K562 (cell line): ENCODE results near the gene PACSIN2. TPM values are rescaled to one million over a fixed set of nuclear protein-coding genes. Genes with fewer than 3 reads are reported as not detected.

Source experiments
- ARID1B ChIP-seq: fragments of 450-650 bp; IDR thresholded peaks from 2 replicates; pipeline ENCODE4 v1.6.1; 2016; ENCODE audit warnings: antibody characterized with exemption, mild to moderate bottlenecking, inconsistent platforms
- BRD4 ChIP-seq: fragments of 200-600 bp; sonication (generic); IDR thresholded peaks from 2 replicates; pipeline ENCODE4 v1.6.1; 2017; ENCODE audit warnings: inconsistent platforms
- CBFA2T2 ChIP-seq: fragments of 450-650 bp; conservative IDR thresholded peaks from 2 replicates; pipeline ENCODE4 v1.6.1; 2017; ENCODE audit warnings: mild to moderate bottlenecking
- CREBBP ChIP-seq: IDR thresholded peaks from one replicate; pipeline ENCODE4 v1.6.1; 2012; ENCODE audit warnings: low read depth, mild to moderate bottlenecking, control low read depth, inconsistent platforms, low read length
- ELF1 ChIP-seq: fragments of 200-800 bp; sonication (Bioruptor generic); IDR thresholded peaks from 2 replicates; pipeline ENCODE4 v1.6.1; 2016; ENCODE audit warnings: missing genetic modification characterization, missing compliant biosample characterization
- ERF ChIP-seq: fragments of 450-650 bp; formaldehyde crosslinking; IDR thresholded peaks from 2 replicates; pipeline ENCODE4 v1.4.0; 2020; ENCODE audit warnings: mild to moderate bottlenecking, mixed read lengths
- GABPA ChIP-seq: fragments of 200-800 bp; sonication (Bioruptor generic); conservative IDR thresholded peaks from 2 replicates; pipeline ENCODE4 v1.6.1; 2016; ENCODE audit warnings: low read depth, missing genetic modification characterization, missing compliant biosample characterization
- HDAC6 ChIP-seq: IDR thresholded peaks from 2 replicates; pipeline ENCODE4 v1.6.1; 2012; ENCODE audit warnings: low read depth, mild to moderate bottlenecking, control low read depth, inconsistent platforms, low read length, moderate library complexity
- HNRNPH1 ChIP-seq: fragments of 200-400 bp; formaldehyde crosslinking; optimal IDR thresholded peaks from 2 replicates; pipeline ENCODE3; 2017; ENCODE audit warnings: low read depth, mild to moderate bottlenecking, low read length, moderate library complexity
- KAT8 ChIP-seq: fragments of 450-650 bp; IDR thresholded peaks from 2 replicates; pipeline ENCODE4 v1.6.1; 2016; ENCODE audit warnings: low read depth, mild to moderate bottlenecking
- MEIS2 ChIP-seq: fragments of 450-650 bp; IDR thresholded peaks from 2 replicates; pipeline ENCODE4 v1.6.1; 2014; ENCODE audit warnings: mild to moderate bottlenecking; ENCODE audit not compliant: partially characterized antibody
- MYNN ChIP-seq, 2 experiments: sonication (generic); formaldehyde crosslinking in 1 of 2; IDR thresholded peaks; 2 replicates each; pipeline versions ENCODE4 v1.5.0 to v1.6.1; 2016 to 2020; ENCODE audit warnings: antibody characterized with exemption in 1 of 2, missing genetic modification reagents in 1 of 2
- NCOA6 ChIP-seq: fragments of 450-650 bp; IDR thresholded peaks from 2 replicates; pipeline ENCODE4 v1.6.1; 2017; ENCODE audit warnings: mild to moderate bottlenecking
- NCOR1 ChIP-seq: fragments of 450-650 bp; IDR thresholded peaks from 2 replicates; pipeline ENCODE4 v1.6.1; 2016; ENCODE audit warnings: mild to moderate bottlenecking, moderate library complexity
- NR2C1 ChIP-seq, 2 experiments: fragments of 450-650 bp; IDR thresholded peaks; 2 replicates each; pipeline ENCODE4 v1.6.1; 2017; ENCODE audit warnings: mild to moderate bottlenecking in 2 of 2, antibody characterized with exemption in 1 of 2, inconsistent platforms in 1 of 2, missing compliant biosample characterization in 1 of 2, missing genetic modification characterization in 1 of 2
- PRPF4 ChIP-seq: fragments of 200-400 bp; formaldehyde crosslinking; IDR thresholded peaks from one replicate; pipeline ENCODE4 v1.6.1; 2017; ENCODE audit warnings: low read length, low read depth, mild to moderate bottlenecking; ENCODE audit not compliant: insufficient read depth, poor library complexity, severe bottlenecking
- RBM34 ChIP-seq: fragments of 200-400 bp; formaldehyde crosslinking; IDR thresholded peaks from 2 replicates; pipeline ENCODE4 v1.6.1; 2018; ENCODE audit warnings: low read length, borderline replicate concordance; ENCODE audit not compliant: insufficient read depth
- SREBF1 ChIP-seq: fragments of 150-350 bp; IDR thresholded peaks from 2 replicates; pipeline ENCODE4 v1.6.1; 2014; ENCODE audit warnings: antibody characterized with exemption, low read depth, low read length, borderline replicate concordance
- SRF ChIP-seq, 2 experiments: fragments of 250-450, 450-650 bp in 1 of 2; sonication (Bioruptor Pico) in 1 of 2; sonication (generic) in 1 of 2; formaldehyde crosslinking; IDR thresholded peaks; 2 replicates each; pipeline versions ENCODE4 v1.5.0 to v1.5.1; 2020 to 2022; ENCODE audit warnings: mild to moderate bottlenecking in 1 of 2, missing genetic modification reagents in 1 of 2
- TEAD1 ChIP-seq, 2 experiments: fragments of 450-650 bp in 1 of 2; sonication (generic) in 1 of 2; formaldehyde crosslinking; IDR thresholded peaks; 2 replicates each; pipeline versions ENCODE4 v1.4.0 to v1.8.0; 2020 to 2022; ENCODE audit warnings: mild to moderate bottlenecking in 2 of 2, missing genetic modification reagents in 1 of 2
- TRIM24 ChIP-seq, 2 experiments: fragments of 450-650 bp; IDR thresholded peaks; 2 replicates each; pipeline ENCODE4 v1.6.1; 2016
- U2AF1 ChIP-seq: fragments of 200-400 bp; formaldehyde crosslinking; optimal IDR thresholded peaks from 2 replicates; pipeline ENCODE3; 2017; ENCODE audit warnings: mild to moderate bottlenecking, low read depth, low read length, moderate library complexity
- ZFP1 ChIP-seq: fragments of 450-650 bp; formaldehyde crosslinking; IDR thresholded peaks from 2 replicates; pipeline ENCODE4 v1.4.0; 2020; ENCODE audit warnings: mild to moderate bottlenecking, mixed read lengths
- ZNF165 ChIP-seq: fragments of 250-450 bp; sonication (Bioruptor Pico); IDR thresholded peaks from 2 replicates; pipeline ENCODE4 v1.4.0; 2020; ENCODE audit warnings: borderline replicate concordance
- ZNF224 ChIP-seq: sonication (generic); formaldehyde crosslinking; IDR thresholded peaks from 2 replicates; pipeline ENCODE4 v1.8.0; 2022; ENCODE audit warnings: mild to moderate bottlenecking, missing genetic modification reagents
- ZNF717 ChIP-seq: fragments of 250-450 bp; sonication (Bioruptor Pico); IDR thresholded peaks from 2 replicates; pipeline ENCODE4 v1.5.0; 2021
- ZZZ3 ChIP-seq: fragments of 450-650 bp; IDR thresholded peaks from 2 replicates; pipeline ENCODE4 v1.6.1; 2016; ENCODE audit warnings: antibody characterized with exemption, mild to moderate bottlenecking, moderate library complexity
- polyA plus RNA-seq, 8 experiments: library from polyadenylated mRNA; depleted of rRNA in 4 of 8; stranded (reverse) in 5 of 8; unstranded in 3 of 8; fragments of >200 nt; fragmentation: Nextera tagmentation in 2 of 8; fragmentation: Illumina TruSeq in 1 of 8; extraction: Ambion mirVana in 2 of 8; extraction: Trizol in 1 of 8; gene quantifications; 2 replicates each; pipeline versions ENCODE4 v1.2.1 to v1.2.3, GENCODE V29; 2011 to 2014; ENCODE audit warnings: inconsistent platforms in 1 of 8, missing spikeins in 1 of 8
- total RNA-seq, 7 experiments: library from RNA; depleted of rRNA in 6 of 7; stranded (reverse); fragments of >200 nt in 6 of 7; fragmentation: Illumina TruSeq in 2 of 7; extraction: Trizol in 2 of 7; gene quantifications; 2 replicates each; pipeline versions ENCODE4 v1.2.1 to v1.2.3, GENCODE V29; 2011 to 2021; ENCODE audit warnings: low replicate concordance in 1 of 7
- TF ChIP-seq, protein P1 (sequence below): IDR thresholded peaks from 2 replicates; pipeline ENCODE4 v1.6.1; 2016; ENCODE audit warnings: missing genetic modification characterization, missing compliant biosample characterization
- TF ChIP-seq, protein P2 (sequence below): sonication (generic); formaldehyde crosslinking; IDR thresholded peaks from 2 replicates; pipeline ENCODE4 v1.9.0; 2022; ENCODE audit warnings: mild to moderate bottlenecking, missing genetic modification reagents

Gene PACSIN2
- total and polyA plus RNA-seq, 9 of the 15 experiments (the other 6 are each of a cell fraction or from before 2014, with no cell fraction given), result 0.45 to 45.1 (median 23.9) TPM

DNA sequence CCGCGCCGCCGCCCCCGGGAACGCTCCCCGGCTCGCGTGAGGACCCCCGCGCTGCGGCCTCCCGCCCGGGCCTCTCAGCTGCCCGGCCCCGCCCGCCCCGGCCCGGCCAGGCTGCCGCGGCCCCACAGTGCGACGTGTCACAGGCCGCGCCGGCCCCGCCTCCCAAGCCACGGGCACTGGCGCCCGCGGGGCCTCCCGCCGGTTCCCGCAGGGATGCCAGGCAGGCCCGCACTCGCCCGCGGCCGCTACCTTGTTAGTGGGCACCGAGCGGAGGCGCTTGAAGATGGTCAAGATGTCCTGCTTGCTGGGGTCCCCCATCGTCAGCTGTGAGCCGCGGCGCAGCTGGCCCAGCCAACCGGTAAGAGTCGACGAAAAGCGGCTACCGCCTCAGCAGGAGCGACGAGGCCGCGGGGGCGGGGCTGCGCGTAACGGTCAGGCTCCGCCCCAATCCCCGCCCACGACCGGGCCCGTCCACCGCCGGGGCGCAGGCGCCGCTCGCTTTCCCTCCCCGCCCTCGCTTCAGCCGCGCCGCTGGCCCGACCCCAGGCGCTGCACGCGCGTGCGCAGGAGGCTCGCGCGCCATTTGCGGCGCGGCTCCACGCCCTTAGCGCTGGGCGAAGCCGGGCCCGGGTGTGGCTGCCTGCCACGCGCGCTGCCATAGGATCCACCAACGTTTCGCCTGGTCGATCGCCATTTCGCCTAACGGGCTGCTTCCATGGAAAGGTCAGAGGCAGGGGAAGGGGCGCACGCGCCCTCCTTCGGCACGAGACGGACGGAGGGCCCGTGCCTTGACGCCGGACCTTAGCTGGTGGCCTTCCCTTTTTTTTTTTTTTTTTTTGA, 157.9 kb downstream of the PACSIN2 start, which contains the start of gene ARFGAP3 (continued):
- no peak for TF ChIP-seq NCOR1
- no peak for TF ChIP-seq ZZZ3
- TF ChIP-seq NCOA6, result no peak
- no peak for TF ChIP-seq U2AF1
- no peak for TF ChIP-seq MYNN (IDR thresholded peaks at IDR 0.05)
- no peak for TF ChIP-seq MYNN (CRISPR knock-in tag; IDR thresholded peaks at IDR 0.05)
- TF ChIP-seq, protein P1, sequence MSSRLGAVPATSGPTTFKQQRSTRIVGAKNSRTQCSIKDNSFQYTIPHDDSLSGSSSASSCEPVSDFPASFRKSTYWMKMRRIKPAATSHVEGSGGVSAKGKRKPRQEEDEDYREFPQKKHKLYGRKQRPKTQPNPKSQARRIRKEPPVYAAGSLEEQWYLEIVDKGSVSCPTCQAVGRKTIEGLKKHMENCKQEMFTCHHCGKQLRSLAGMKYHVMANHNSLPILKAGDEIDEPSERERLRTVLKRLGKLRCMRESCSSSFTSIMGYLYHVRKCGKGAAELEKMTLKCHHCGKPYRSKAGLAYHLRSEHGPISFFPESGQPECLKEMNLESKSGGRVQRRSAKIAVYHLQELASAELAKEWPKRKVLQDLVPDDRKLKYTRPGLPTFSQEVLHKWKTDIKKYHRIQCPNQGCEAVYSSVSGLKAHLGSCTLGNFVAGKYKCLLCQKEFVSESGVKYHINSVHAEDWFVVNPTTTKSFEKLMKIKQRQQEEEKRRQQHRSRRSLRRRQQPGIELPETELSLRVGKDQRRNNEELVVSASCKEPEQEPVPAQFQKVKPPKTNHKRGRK (tag), result no peak
- TF ChIP-seq CBFA2T2, result no peak
- TF ChIP-seq NR2C1 (IDR thresholded peaks at IDR 0.05), result no peak
- no peak for TF ChIP-seq NR2C1 (tag; IDR thresholded peaks at IDR 0.05)
- TF ChIP-seq, protein P2, sequence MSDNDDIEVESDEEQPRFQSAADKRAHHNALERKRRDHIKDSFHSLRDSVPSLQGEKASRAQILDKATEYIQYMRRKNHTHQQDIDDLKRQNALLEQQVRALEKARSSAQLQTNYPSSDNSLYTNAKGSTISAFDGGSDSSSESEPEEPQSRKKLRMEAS (CRISPR knock-in tag), result peak; percentile 92
- TF ChIP-seq BRD4, result no peak
- TF ChIP-seq ARID1B, result no peak
- TF ChIP-seq TRIM24 (IDR thresholded peaks at IDR 0.05), result no peak
- no peak for TF ChIP-seq ZNF717
- TF ChIP-seq ZNF165 (CRISPR knock-in tag), result no peak
- no peak for TF ChIP-seq HDAC6
- peak; percentile 91 for TF ChIP-seq MEIS2
- no peak for TF ChIP-seq KAT8
- peak in 1 of 2 experiments; percentile 87; a peak in 2 of 4 replicates for TF ChIP-seq TEAD1 (CRISPR knock-in tag; IDR thresholded peaks at IDR 0.05)
- no peak for TF ChIP-seq GABPA (tag)
- TF ChIP-seq ELF1 (tag), result no peak
- TF ChIP-seq HNRNPH1, result no peak
- no peak for TF ChIP-seq CREBBP
- TF ChIP-seq RBM34, result no peak
- TF ChIP-seq PRPF4, result no peak
- no peak for TF ChIP-seq SREBF1
- 0 out of 4 replicates have a peak, but pooled peaks of 1 of the 2 experiments have one; percentile 17 for TF ChIP-seq SRF (CRISPR knock-in tag; IDR thresholded peaks at IDR 0.05)
- no peak for TF ChIP-seq ZFP1 (CRISPR knock-in tag)
- 0 out of 2 replicates have a peak, but pooled peaks have one; percentile 16 for TF ChIP-seq ERF (CRISPR knock-in tag)
- no peak for TF ChIP-seq ZNF224 (CRISPR knock-in tag)
